ENCODE results near the gene SPRING1.

- no peak for TF ChIP-seq EZH2 (IDR thresholded peaks at IDR 0.05; ENCODE audit: borderline replicate concordance, low read length)
- TF ChIP-seq, protein P1, sequence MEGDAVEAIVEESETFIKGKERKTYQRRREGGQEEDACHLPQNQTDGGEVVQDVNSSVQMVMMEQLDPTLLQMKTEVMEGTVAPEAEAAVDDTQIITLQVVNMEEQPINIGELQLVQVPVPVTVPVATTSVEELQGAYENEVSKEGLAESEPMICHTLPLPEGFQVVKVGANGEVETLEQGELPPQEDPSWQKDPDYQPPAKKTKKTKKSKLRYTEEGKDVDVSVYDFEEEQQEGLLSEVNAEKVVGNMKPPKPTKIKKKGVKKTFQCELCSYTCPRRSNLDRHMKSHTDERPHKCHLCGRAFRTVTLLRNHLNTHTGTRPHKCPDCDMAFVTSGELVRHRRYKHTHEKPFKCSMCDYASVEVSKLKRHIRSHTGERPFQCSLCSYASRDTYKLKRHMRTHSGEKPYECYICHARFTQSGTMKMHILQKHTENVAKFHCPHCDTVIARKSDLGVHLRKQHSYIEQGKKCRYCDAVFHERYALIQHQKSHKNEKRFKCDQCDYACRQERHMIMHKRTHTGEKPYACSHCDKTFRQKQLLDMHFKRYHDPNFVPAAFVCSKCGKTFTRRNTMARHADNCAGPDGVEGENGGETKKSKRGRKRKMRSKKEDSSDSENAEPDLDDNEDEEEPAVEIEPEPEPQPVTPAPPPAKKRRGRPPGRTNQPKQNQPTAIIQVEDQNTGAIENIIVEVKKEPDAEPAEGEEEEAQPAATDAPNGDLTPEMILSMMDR (conservative IDR thresholded peaks at IDR 0.05 in 1 of 2, IDR thresholded peaks at IDR 0.05 in 1 of 2; ENCODE audit: extremely low read depth in 1 of 2, insufficient read depth in 1 of 2, low read depth in 1 of 2, low read length in 2 of 2), result no peak
Observed at GRCh38 chr12:116780942-116781341, 43.1 kb upstream of the SPRING1 start.

All from mammary epithelial cell (primary cell).